Activated B cell treated with CpG ODN at 0.5 μM for 24 hours (primary cell): ENCODE measurements around the gene NTS. TPM values are rescaled to one million over a fixed set of nuclear protein-coding genes. Genes with fewer than 3 reads are reported as not detected.

Experiments used
- ATAC-seq: fragments of 200-7000 bp; cut with Tn5 transposase; one replicate; pipeline ENCODE4 v1.10.0; 2021; ENCODE audit warnings: low read depth, mild to moderate bottlenecking, moderate library complexity
- CTCF ChIA-PET: fragments of 350-600 bp; sonication (Branson Sonifier 250); formaldehyde crosslinking; loops from one replicate; lab custom pipeline; 2021; ENCODE audit warnings: antibody characterized with exemption; lab: Charles Lee
- POLR2A ChIA-PET: fragments of 350-600 bp; sonication (Branson Sonifier 250); formaldehyde crosslinking; loops from one replicate; lab custom pipeline; 2021; ENCODE audit warnings: antibody characterized with exemption; lab: Charles Lee
- DNase-seq: peaks from one replicate; pipeline ENCODE4 v3.0.0; 2022
- H3K27ac Mint-ChIP-seq: one replicate; pipeline ENCODE4 v1.8.0; 2020; ENCODE audit warnings: mixed read lengths
- H3K27me3 Mint-ChIP-seq: one replicate; pipeline ENCODE4 v1.8.0; 2021; ENCODE audit warnings: mixed read lengths
- H3K36me3 Mint-ChIP-seq: one replicate; pipeline ENCODE4 v1.8.0; 2021; ENCODE audit warnings: low read depth, mixed read lengths
- H3K4me1 Mint-ChIP-seq: one replicate; pipeline ENCODE4 v1.8.0; 2021; ENCODE audit warnings: mixed read lengths
- H3K4me3 Mint-ChIP-seq: one replicate; pipeline ENCODE4 v1.8.0; 2020; ENCODE audit warnings: mild to moderate bottlenecking, mixed read lengths
- H3K9me3 Mint-ChIP-seq: one replicate; pipeline ENCODE4 v1.8.0; 2020; ENCODE audit warnings: mixed read lengths
- CTCF ChIP-seq: fragments of 200-600 bp; IDR thresholded peaks from one replicate; pipeline ENCODE4 v1.8.0; 2022; ENCODE audit warnings: antibody characterized with exemption, mild to moderate bottlenecking
- intact Hi-C: fragments of 100-400 bp; cut with micrococcal nuclease; formaldehyde crosslinking; loops from one replicate; pipeline ENCODE4 v1.15.1; 2024
- total RNA-seq: library from RNA; stranded (reverse); gene quantifications from 2 replicates; pipeline ENCODE4 v1.2.3, GENCODE V29; 2022

Gene NTS
- total RNA-seq = not detected in 2 replicates

- intact Hi-C loops = loop anchor here (5.0 kb wide), 1 partner anchor 297 kb away; no protein-coding TSS in a partner anchor
- TF ChIP-seq CTCF = no peak
- no peak for ATAC-seq
- Mint-ChIP-seq H3K27me3 (no peaks in the 10 kb centered on the region), H3K9me3 (no peaks in the 10 kb centered on the region), H3K4me3 (no peak within 1 kb of the TSS), H3K36me3 (no peaks in the 10 kb centered on the region), H3K4me1 (no peaks in the 10 kb centered on the region), H3K27ac (no peak within 1 kb of the TSS)
- ChIA-PET CTCF (no interaction called here), POLR2A (no interaction called here)
- no peak for DNase-seq
These were observed at the start of gene NTS for GRCh38 chr12:85874031-85874461. NTS (plus strand) TSS chr12:85874295; CDS start chr12:85874404, 109 bp downstream.

GRCh38 chr12:85825746-85826145 lies 48.3 kb upstream of the NTS start:
- H3K36me3 Mint-ChIP-seq = no peaks in the 10 kb centered on the region
- intact Hi-C loops = no loop called here
- H3K27ac Mint-ChIP-seq = no peak overlapping the region
- H3K9me3 Mint-ChIP-seq = peaks cover 3% of the 10 kb centered on the region
- DNase-seq (no peak), ATAC-seq (no peak)
- H3K27me3 Mint-ChIP-seq = no peaks in the 10 kb centered on the region
- no peaks in the 10 kb centered on the region for H3K4me1 Mint-ChIP-seq
- H3K4me3 Mint-ChIP-seq = no peak overlapping the region
- ChIA-PET CTCF (no interaction called here), POLR2A (no interaction called here)
- no peak for TF ChIP-seq CTCF

- Mint-ChIP-seq H3K4me1 (no peaks in the 10 kb centered on the region), H3K4me3 (no peak overlapping the region), H3K36me3 (no peaks in the 10 kb centered on the region), H3K27me3 (no peaks in the 10 kb centered on the region), H3K9me3 (no peaks in the 10 kb centered on the region), H3K27ac (no peak overlapping the region)
- intact Hi-C loops = no loop called here
- CTCF ChIA-PET = no interaction called here
- DNase-seq (no peak), ATAC-seq (no peak)
- no peak for TF ChIP-seq CTCF
- POLR2A ChIA-PET = no interaction called here
These were observed 45.5 kb upstream of the NTS start for GRCh38 chr12:85828576-85828975.

GRCh38 chr12:85829391-85829790 lies 44.7 kb upstream of the NTS start:
- intact Hi-C loops = no loop called here
- ChIA-PET POLR2A (no interaction called here), CTCF (no interaction called here)
- H3K27ac Mint-ChIP-seq = no peak overlapping the region
- H3K36me3 Mint-ChIP-seq = no peaks in the 10 kb centered on the region
- no peak overlapping the region for H3K4me3 Mint-ChIP-seq
- no peak for TF ChIP-seq CTCF
- DNase-seq (no peak), ATAC-seq (no peak)
- no peaks in the 10 kb centered on the region for H3K4me1 Mint-ChIP-seq
- H3K27me3 Mint-ChIP-seq = no peaks in the 10 kb centered on the region
- no peaks in the 10 kb centered on the region for H3K9me3 Mint-ChIP-seq

- Mint-ChIP-seq H3K27me3 (no peaks in the 10 kb centered on the region), H3K36me3 (no peaks in the 10 kb centered on the region), H3K9me3 (no peaks in the 10 kb centered on the region), H3K4me1 (no peaks in the 10 kb centered on the region), H3K4me3 (no peak overlapping the region), H3K27ac (no peak overlapping the region)
- intact Hi-C loops = no loop called here
- ChIA-PET CTCF (no interaction called here), POLR2A (no interaction called here)
- TF ChIP-seq CTCF = no peak
- no peak for ATAC-seq
- no peak for DNase-seq
These were observed 42.6 kb upstream of the NTS start for GRCh38 chr12:85831327-85831990.
